ENCODE data around the gene SIK2.
A peak's percentile ranks its signal among the peaks of the same experiment; 100 is the strongest.
"Not testable (repeated sequence)": the region's sequence is repeated elsewhere in the genome, so short reads cannot be mapped to it uniquely, and the experiment has no call there.

SIK2 gene

GRCh38 chr11:111765320-111765983, 163.2 kb downstream of the SIK2 start:
- no peak for DNase-seq

GRCh38 chr11:111765984-111766833, 164.0 kb downstream of the SIK2 start, which contains the start of gene PPP2R1B:
Gene PPP2R1B, minus strand, starts transcription at chr11:111766389. Its CDS starts 28 bp downstream, at chr11:111766361.
- peak; percentile 48 for DNase-seq

- DNase-seq = no peak
Measured at GRCh38 chr11:111766834-111767142, 164.5 kb downstream of the SIK2 start.

- DNase-seq = no peak
Measured at GRCh38 chr11:111770581-111771134, 168.4 kb downstream of the SIK2 start.

- DNase-seq = not testable (repeated sequence)
Measured at GRCh38 chr11:111771205-111771604, 169.0 kb downstream of the SIK2 start.

DNA sequence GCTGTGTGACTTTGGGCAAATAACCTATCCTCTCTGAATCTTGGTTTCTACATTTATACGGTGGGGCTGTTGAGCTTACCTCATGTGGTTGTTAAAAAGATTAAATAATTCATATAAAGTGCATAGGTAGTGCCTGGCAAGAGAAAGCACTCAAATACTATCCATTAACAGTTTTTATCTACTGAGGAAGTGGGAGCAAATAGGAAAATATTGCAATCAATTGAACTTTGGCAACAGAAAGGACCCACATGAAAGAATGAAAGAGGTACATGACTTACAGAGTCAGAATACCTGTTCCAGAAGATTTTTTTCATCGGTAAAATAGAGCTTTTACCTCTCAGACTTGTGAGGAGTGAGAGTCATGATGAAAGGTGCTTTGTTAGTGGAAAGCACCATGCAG, 170.3 kb downstream of the SIK2 start:
- DNase-seq = no peak

DNA sequence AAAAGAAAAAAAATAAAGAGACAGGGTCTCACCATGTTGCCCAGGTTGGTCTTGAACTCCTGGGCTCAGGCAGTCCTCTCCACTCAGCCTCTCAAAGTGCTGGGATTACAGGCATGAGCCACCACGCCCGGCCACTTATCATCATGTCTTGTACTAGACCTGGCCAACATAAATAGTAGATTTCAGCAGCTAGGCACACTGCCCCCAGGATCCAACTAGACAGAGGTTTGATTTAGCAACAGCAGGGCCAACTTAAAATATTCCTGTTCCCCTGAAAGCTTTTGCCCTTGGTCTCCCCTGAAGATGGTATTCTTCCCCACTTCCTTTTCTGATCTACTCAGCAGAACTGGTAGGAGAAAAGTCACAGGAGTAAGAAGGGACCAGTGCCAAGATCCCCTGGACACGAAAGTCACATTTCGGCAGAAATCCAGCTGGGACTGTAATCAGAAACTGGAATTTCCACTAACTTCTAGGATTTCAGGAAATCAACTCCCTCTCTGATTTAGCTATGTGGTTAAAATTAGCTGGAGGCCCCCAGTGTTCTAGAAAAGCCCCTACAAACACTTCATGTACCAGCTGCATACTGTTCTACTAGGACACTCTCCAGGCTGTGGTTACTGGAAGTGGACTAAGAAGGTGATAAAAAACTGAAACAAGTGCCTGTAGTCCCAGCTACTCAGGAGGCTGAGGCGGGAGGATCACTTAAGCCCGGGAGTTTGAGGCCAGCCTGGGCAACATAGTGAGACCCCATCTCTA, 172.9 kb downstream of the SIK2 start:
- no peak for DNase-seq

DNA sequence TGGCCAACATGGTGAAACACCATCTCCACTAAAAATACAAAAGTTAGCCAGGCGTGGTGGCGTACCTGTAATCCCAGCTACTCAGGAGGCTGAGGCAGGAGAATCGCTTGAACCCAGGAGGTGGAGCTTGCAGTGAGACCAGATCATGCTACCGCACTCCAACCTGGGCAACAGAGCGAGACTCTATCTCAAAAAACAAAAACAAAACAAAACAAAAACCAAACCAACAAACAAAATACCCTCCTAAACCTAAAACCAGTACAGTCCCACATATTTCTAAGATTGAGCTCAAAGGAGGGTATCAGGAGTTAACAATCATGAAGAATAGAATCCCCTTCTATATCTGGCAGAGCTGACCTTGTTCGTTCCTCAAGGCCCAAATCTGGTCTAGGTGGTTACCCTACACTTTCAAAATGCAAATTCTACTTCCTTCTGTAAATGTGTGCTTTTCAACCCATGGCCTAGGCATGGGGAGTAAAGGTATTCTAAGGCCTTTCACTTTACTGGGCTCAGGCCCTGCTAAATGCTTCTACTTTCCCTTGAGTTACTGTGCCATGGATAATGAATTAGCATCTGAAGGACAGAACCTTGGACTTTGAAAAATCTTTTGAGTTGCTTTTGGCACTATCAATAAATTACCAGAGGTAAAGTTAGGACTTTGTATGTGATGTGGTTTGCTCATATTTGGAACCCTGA, 174.3 kb downstream of the SIK2 start:
- no peak for DNase-seq

GRCh38 chr11:111777094-111778046, 175.1 kb downstream of the SIK2 start:
- no peak for DNase-seq

- DNase-seq = no peak
Measured at GRCh38 chr11:111778047-111778558, 175.9 kb downstream of the SIK2 start.

GRCh38 chr11:111779118-111779517, 176.9 kb downstream of the SIK2 start:
- no peak for DNase-seq

Measured in NCI-H510A (cell line).